SK-N-SH (cell line): ENCODE data around the gene MTCP1.

ENCODE experiments used
- EZH2phosphoT487 ChIP-seq: fragments of 200-600 bp; sonication (generic); IDR thresholded peaks from 2 replicates; pipeline ENCODE4 v1.6.1; 2017; ENCODE audit warnings: low read depth, mixed run types, mild to moderate bottlenecking, antibody characterized with exemption, moderate library complexity, borderline replicate concordance
- GABPA ChIP-seq: IDR thresholded peaks from 2 replicates; pipeline ENCODE4 v1.4.0; 2012; ENCODE audit warnings: low read depth, mild to moderate bottlenecking
- TF ChIP-seq, protein P1 (sequence below): fragments of 200-600 bp; sonication (generic); IDR thresholded peaks from 2 replicates; pipeline ENCODE4 v1.6.1; 2017; ENCODE audit warnings: antibody characterized with exemption, mild to moderate bottlenecking, moderate library complexity

GRCh38 chrX:155023907-155024833, 46.8 kb downstream of the MTCP1 start:
- TF ChIP-seq, protein P1, sequence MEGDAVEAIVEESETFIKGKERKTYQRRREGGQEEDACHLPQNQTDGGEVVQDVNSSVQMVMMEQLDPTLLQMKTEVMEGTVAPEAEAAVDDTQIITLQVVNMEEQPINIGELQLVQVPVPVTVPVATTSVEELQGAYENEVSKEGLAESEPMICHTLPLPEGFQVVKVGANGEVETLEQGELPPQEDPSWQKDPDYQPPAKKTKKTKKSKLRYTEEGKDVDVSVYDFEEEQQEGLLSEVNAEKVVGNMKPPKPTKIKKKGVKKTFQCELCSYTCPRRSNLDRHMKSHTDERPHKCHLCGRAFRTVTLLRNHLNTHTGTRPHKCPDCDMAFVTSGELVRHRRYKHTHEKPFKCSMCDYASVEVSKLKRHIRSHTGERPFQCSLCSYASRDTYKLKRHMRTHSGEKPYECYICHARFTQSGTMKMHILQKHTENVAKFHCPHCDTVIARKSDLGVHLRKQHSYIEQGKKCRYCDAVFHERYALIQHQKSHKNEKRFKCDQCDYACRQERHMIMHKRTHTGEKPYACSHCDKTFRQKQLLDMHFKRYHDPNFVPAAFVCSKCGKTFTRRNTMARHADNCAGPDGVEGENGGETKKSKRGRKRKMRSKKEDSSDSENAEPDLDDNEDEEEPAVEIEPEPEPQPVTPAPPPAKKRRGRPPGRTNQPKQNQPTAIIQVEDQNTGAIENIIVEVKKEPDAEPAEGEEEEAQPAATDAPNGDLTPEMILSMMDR, result no peak
- TF ChIP-seq GABPA, result no peak
- TF ChIP-seq EZH2phosphoT487, result no peak
